Erythroblast (primary cell): ENCODE data around the gene ANO6.

Experiments
- GATA1 ChIP-seq: IDR thresholded peaks from 2 replicates; pipeline ENCODE4 v1.6.1; 2011; ENCODE audit warnings: low read depth, mild to moderate bottlenecking, control low read depth, low read length, moderate library complexity
- POLR2A ChIP-seq: IDR thresholded peaks from 2 replicates; pipeline ENCODE4 v1.6.1; 2011; ENCODE audit warnings: mild to moderate bottlenecking, low read length

DNA sequence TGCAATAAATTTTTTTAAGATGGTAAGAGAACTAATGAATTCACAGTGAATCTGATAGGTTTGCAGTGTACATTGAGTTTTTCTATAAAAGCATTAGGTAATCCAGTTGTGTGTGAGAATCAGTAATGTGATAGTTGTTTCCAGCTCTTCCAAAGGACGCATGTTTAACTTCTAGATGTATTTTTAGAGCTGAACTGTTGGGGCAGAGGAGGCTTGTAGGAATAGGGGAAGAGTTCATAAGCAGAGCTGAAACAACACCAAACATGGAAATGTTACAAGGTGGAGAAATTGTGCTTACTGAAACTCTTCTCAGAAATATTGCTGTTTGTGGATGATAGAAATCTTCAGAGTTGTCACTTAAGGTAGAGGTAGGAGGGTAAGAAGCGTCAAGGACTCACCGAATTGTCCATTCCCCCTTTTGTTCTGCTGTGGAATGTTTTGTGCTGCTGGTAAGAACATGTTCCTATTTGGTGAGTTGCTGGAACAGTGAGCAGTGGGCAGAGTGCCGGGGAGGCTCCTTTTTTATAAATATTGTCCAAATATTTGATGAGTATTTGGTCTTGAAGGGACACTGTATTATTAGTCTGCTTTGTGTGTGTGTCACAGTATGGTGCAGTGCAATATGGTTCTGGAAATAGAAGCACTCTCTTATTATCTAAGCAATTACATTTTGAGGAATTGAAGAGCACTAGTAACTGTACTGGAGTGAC lies 76.7 kb downstream of the ANO6 start:
- TF ChIP-seq POLR2A (no peak), GATA1 (no peak)
